HCT116 (cell line): ENCODE results near the gene MYO16. TPM values are rescaled to one million over a fixed set of nuclear protein-coding genes. Genes with fewer than 3 reads are reported as not detected.

Experiments
- ATAC-seq: fragments of 200-7000 bp; cut with Tn5 transposase; 2 replicates; pipeline ENCODE4 v1.9.1; 2020; ENCODE audit warnings: mild to moderate bottlenecking, moderate library complexity
- BruUV-seq: library from RNA; stranded (reverse); fragments of 400-500 nt; replicated peaks from 2 replicates; lab custom pipeline; 2021; lab: Mats Ljungman, UMichigan
- CTCF ChIA-PET: fragments of 300-600 bp; sonication (Branson Sonifier 250); formaldehyde crosslinking; loops from one replicate; lab custom pipeline; 2021; ENCODE audit warnings: antibody characterized with exemption; lab: Charles Lee
- POLR2A ChIA-PET: fragments of 300-600, 350-600 bp; sonication (Branson Sonifier 250); formaldehyde crosslinking; loops from one replicate; lab custom pipeline; 2021; ENCODE audit warnings: antibody characterized with exemption; lab: Charles Lee
- RAD21 ChIA-PET, 2 experiments: fragments of 300-600 bp; sonication (Branson Sonifier 250); formaldehyde crosslinking; loops; one replicate each; lab custom pipeline; 2023; ENCODE audit warnings: low total read pairs in 2 of 2; ENCODE audit not compliant: uncharacterized antibody in 2 of 2, unreplicated experiment in 2 of 2, low non-redundant PET in 1 of 2; lab: Charles Lee
- DNase-seq: peaks from one replicate; pipeline ENCODE4 v3.0.0-alpha.2; 2010; ENCODE audit warnings: low read depth, low spot score
- H2AFZ ChIP-seq: fragments of 200-600 bp; shearing (Covaris generic), sonication (generic); 2 replicates; pipeline ENCODE4 v1.6.1; 2017; ENCODE audit warnings: low read depth, mixed run types, mixed read lengths, antibody characterized with exemption, low read length; ENCODE audit not compliant: poor library complexity, severe bottlenecking
- H3K27ac ChIP-seq: 2 replicates; pipeline ENCODE4 v1.5.1; 2012; ENCODE audit warnings: low read depth, low read length
- H3K27me3 ChIP-seq: fragments of 200-600 bp; sonication (generic); 2 replicates; pipeline ENCODE4 v1.6.1; 2016; ENCODE audit warnings: mixed run types, low read length, mixed read lengths; ENCODE audit not compliant: insufficient read depth
- H3K36me3 ChIP-seq, 2 experiments: fragments of 200-500 bp in 1 of 2; fragments of 200-600 bp in 1 of 2; sonication (Bioruptor generic) in 1 of 2; sonication (generic) in 1 of 2; 2 replicates each; pipeline versions ENCODE4 v1.5.1 to v1.6.1; 2014 to 2016; ENCODE audit warnings: low read length in 2 of 2, inconsistent platforms in 1 of 2, mixed read lengths in 1 of 2, mixed run types in 1 of 2; ENCODE audit not compliant: insufficient read depth in 2 of 2, control insufficient read depth in 1 of 2
- H3K4me1 ChIP-seq, 2 experiments: fragments of 200-600 bp in 1 of 2; sonication (generic) in 1 of 2; 2 replicates each; pipeline versions ENCODE4 v1.5.1 to v1.6.1; 2012 to 2017; ENCODE audit warnings: low read length in 2 of 2, inconsistent platforms in 1 of 2, mild to moderate bottlenecking in 1 of 2, mixed read lengths in 1 of 2, mixed run types in 1 of 2, moderate library complexity in 1 of 2; ENCODE audit not compliant: insufficient read depth in 2 of 2, control insufficient read depth in 1 of 2
- H3K4me2 ChIP-seq: fragments of 200-600 bp; sonication (generic); 2 replicates; pipeline ENCODE4 v1.6.1; 2017; ENCODE audit warnings: mixed run types, low read length, mixed read lengths
- H3K4me3 ChIP-seq, 2 experiments: fragments of 200-600 bp in 1 of 2; sonication (generic) in 1 of 2; replicated peaks in 1 of 2; 2 replicates each; pipeline ENCODE4 v1.5.1; 2011 to 2016; ENCODE audit warnings: low read length in 2 of 2, control low read depth in 1 of 2, low read depth in 1 of 2, mild to moderate bottlenecking in 1 of 2, mixed read lengths in 1 of 2, mixed run types in 1 of 2
- H3K79me2 ChIP-seq: fragments of 200-600 bp; sonication (generic); 2 replicates; pipeline ENCODE4 v1.6.1; 2017; ENCODE audit warnings: mild to moderate bottlenecking, mixed run types, low read length, moderate library complexity, mixed read lengths; ENCODE audit not compliant: insufficient read depth
- H3K9ac ChIP-seq: fragments of 200-600 bp; sonication (generic); 2 replicates; pipeline ENCODE4 v1.6.1; 2016; ENCODE audit warnings: low read length, mixed read lengths
- H3K9me2 ChIP-seq: fragments of 200-600 bp; sonication (generic), shearing (Covaris generic); 2 replicates; pipeline ENCODE4 v1.6.1; 2017; ENCODE audit warnings: mixed run types, mild to moderate bottlenecking, moderate library complexity; ENCODE audit not compliant: insufficient read depth
- H3K9me3 ChIP-seq, 2 experiments: fragments of 200-500 bp in 1 of 2; fragments of 200-600 bp in 1 of 2; sonication (Bioruptor generic) in 1 of 2; sonication (generic) in 1 of 2; 2 replicates each; pipeline ENCODE4 v1.6.1; 2014 to 2017; ENCODE audit warnings: low read length in 2 of 2, mixed read lengths in 2 of 2, inconsistent platforms in 1 of 2, low read depth in 1 of 2, mild to moderate bottlenecking in 1 of 2, mixed run types in 1 of 2, moderate library complexity in 1 of 2; ENCODE audit not compliant: control insufficient read depth in 1 of 2, insufficient read depth in 1 of 2
- H4K20me1 ChIP-seq: fragments of 200-600 bp; sonication (generic), shearing (Covaris generic); 2 replicates; pipeline ENCODE4 v1.6.1; 2017; ENCODE audit warnings: mixed run types, mild to moderate bottlenecking, moderate library complexity; ENCODE audit not compliant: insufficient read depth
- CEBPB ChIP-seq: IDR thresholded peaks from 2 replicates; pipeline ENCODE4 v1.6.1; 2012; ENCODE audit warnings: low read depth
- ELF1 ChIP-seq: IDR thresholded peaks from 2 replicates; pipeline ENCODE4 v1.6.1; 2012; ENCODE audit warnings: low read depth, borderline replicate concordance
- EZH2 ChIP-seq: fragments of 200-600 bp; sonication (generic); IDR thresholded peaks from 2 replicates; pipeline ENCODE4 v1.6.1; 2017; ENCODE audit warnings: antibody characterized with exemption, mixed run types
- FOSL1 ChIP-seq: IDR thresholded peaks from 2 replicates; pipeline ENCODE4 v1.6.1; 2012; ENCODE audit warnings: low read depth
- JUND ChIP-seq: IDR thresholded peaks from 2 replicates; pipeline ENCODE4 v1.6.1; 2012
- POLR2AphosphoS5 ChIP-seq: IDR thresholded peaks from 2 replicates; pipeline ENCODE4 v1.6.1; 2011; ENCODE audit warnings: mild to moderate bottlenecking, low read depth, low read length, moderate library complexity
- SP1 ChIP-seq: IDR thresholded peaks from 2 replicates; pipeline ENCODE4 v1.6.1; 2012; ENCODE audit warnings: low read depth
- SRF ChIP-seq: IDR thresholded peaks from 2 replicates; pipeline ENCODE4 v1.6.1; 2012; ENCODE audit warnings: low read depth
- TCF7L2 ChIP-seq: IDR thresholded peaks from 2 replicates; pipeline ENCODE4 v1.7.0; 2011; ENCODE audit warnings: borderline replicate concordance, inconsistent platforms; ENCODE audit not compliant: insufficient read depth, insufficient read length; ENCODE audit errors: extremely low read depth
- YY1 ChIP-seq: IDR thresholded peaks from 2 replicates; pipeline ENCODE4 v1.6.1; 2011; ENCODE audit warnings: low read length, low read depth, moderate library complexity, mild to moderate bottlenecking; ENCODE audit not compliant: insufficient replicate concordance; ENCODE audit errors: extremely low read depth
- ZBTB33 ChIP-seq: IDR thresholded peaks from 2 replicates; pipeline ENCODE4 v1.6.1; 2011; ENCODE audit warnings: mild to moderate bottlenecking, low read length, moderate library complexity; ENCODE audit not compliant: insufficient replicate concordance; ENCODE audit errors: extremely low read depth
- ZNF274 ChIP-seq: fragments of 200-500 bp; sonication (Bioruptor generic); IDR thresholded peaks from 2 replicates; pipeline ENCODE4 v1.6.1; 2014; ENCODE audit warnings: mild to moderate bottlenecking, low read depth, low read length, inconsistent platforms
- intact Hi-C: fragments of 100-400 bp; cut with micrococcal nuclease; formaldehyde crosslinking; loops from 2 replicates; pipeline ENCODE4 v1.10.0; 2022
- total RNA-seq: library from RNA; stranded (reverse); gene quantifications from one replicate; pipeline ENCODE4 v1.2.1, GENCODE V29; 2021; ENCODE audit not compliant: unreplicated experiment
- TF ChIP-seq, protein P1 (sequence below): IDR thresholded peaks from 2 replicates; pipeline ENCODE4 v1.6.1; 2012
- TF ChIP-seq, protein P2 (sequence below), 3 experiments: fragments of 200-600 bp in 1 of 3; sonication (generic) in 1 of 3; IDR thresholded peaks in 2 of 3; conservative IDR thresholded peaks in 1 of 3; 2 replicates each; pipeline ENCODE4 v1.5.1; 2012 to 2017; ENCODE audit warnings: low read depth in 2 of 3, low read length in 2 of 3, antibody characterized with exemption in 1 of 3, borderline replicate concordance in 1 of 3, control low read depth in 1 of 3, mild to moderate bottlenecking in 1 of 3, mixed read lengths in 1 of 3, mixed run types in 1 of 3, moderate library complexity in 1 of 3; ENCODE audit not compliant: insufficient read depth in 1 of 3

Gene MYO16
- total RNA-seq, 1 experiment from 2014 or later = 0.07 TPM

GRCh38 chr13:109251956-109252355 is 622.5 kb downstream of the MYO16 start:
- H3K9me2 ChIP-seq = no peaks in the 10 kb centered on the region
- POLR2A ChIA-PET = interaction anchor here (1.1 kb wide), 1 partner anchor 17 kb away, joined by 3 read pairs; no protein-coding TSS in a partner anchor
- H3K9me3 ChIP-seq = peaks cover 0 to 13% of the 10 kb centered on the region in 2 experiments; a peak in 1 of 4 replicates
- H3K27me3 ChIP-seq = no peaks in the 10 kb centered on the region
- peaks cover 28 to 81% of the 10 kb centered on the region in 2 experiments for H3K4me1 ChIP-seq
- H3K4me2 ChIP-seq = peak overlapping the region; percentile 3; the same call in 1 of the 2 replicates
- no peak for ATAC-seq
- H2AFZ ChIP-seq = peak overlapping the region; percentile 40
- CTCF ChIA-PET = no interaction called here
- peaks cover 0 to 7% of the 10 kb centered on the region in 2 experiments; a peak in 1 of 4 replicates for H3K36me3 ChIP-seq
- H3K9ac ChIP-seq = no peak overlapping the region; the same call in 1 of the 2 replicates
- BruUV-seq = no TSS peak
- TF ChIP-seq JUND (no peak), ELF1 (no peak), FOSL1 (no peak), SP1 (no peak), YY1 (no peak), SRF (no peak), ZNF274 (no peak), POLR2AphosphoS5 (no peak), CEBPB (no peak), EZH2 (no peak), ZBTB33 (no peak), TCF7L2 (no peak)
- TF ChIP-seq, protein P1, sequence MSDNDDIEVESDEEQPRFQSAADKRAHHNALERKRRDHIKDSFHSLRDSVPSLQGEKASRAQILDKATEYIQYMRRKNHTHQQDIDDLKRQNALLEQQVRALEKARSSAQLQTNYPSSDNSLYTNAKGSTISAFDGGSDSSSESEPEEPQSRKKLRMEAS = no peak
- TF ChIP-seq, protein P2, sequence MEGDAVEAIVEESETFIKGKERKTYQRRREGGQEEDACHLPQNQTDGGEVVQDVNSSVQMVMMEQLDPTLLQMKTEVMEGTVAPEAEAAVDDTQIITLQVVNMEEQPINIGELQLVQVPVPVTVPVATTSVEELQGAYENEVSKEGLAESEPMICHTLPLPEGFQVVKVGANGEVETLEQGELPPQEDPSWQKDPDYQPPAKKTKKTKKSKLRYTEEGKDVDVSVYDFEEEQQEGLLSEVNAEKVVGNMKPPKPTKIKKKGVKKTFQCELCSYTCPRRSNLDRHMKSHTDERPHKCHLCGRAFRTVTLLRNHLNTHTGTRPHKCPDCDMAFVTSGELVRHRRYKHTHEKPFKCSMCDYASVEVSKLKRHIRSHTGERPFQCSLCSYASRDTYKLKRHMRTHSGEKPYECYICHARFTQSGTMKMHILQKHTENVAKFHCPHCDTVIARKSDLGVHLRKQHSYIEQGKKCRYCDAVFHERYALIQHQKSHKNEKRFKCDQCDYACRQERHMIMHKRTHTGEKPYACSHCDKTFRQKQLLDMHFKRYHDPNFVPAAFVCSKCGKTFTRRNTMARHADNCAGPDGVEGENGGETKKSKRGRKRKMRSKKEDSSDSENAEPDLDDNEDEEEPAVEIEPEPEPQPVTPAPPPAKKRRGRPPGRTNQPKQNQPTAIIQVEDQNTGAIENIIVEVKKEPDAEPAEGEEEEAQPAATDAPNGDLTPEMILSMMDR (IDR thresholded peaks at IDR 0.05 in 2 of 3, conservative IDR thresholded peaks at IDR 0.05 in 1 of 3; ENCODE audit: borderline replicate concordance in 1 of 3, insufficient read depth in 1 of 3, low read depth in 2 of 3, low read length in 2 of 3) = no peak
- TF ChIP-seq, all 23 proteins: peak for 0
- intact Hi-C loops = no loop called here
- Histone ChIP-seq H3K27ac (no peak overlapping the region), H3K79me2 (peaks cover 30% of the 10 kb centered on the region; the same call in 1 of the 2 replicates), H3K4me3 (no peak overlapping the region), H4K20me1 (no peaks in the 10 kb centered on the region)
- DNase-seq = no peak
- RAD21 ChIA-PET = no interaction called here
